OCI-LY3 (cell line): ENCODE data around the gene HEMK1.

Source experiments
- H2AFZ ChIP-seq: fragments of 200-600, 300-600 bp; shearing (Covaris generic); 2 replicates; pipeline ENCODE4 v1.6.0; 2014; ENCODE audit warnings: antibody characterized with exemption, low read depth, low read length
- H3K27ac ChIP-seq: fragments of 200-600, 300-600 bp; sonication (generic); 2 replicates; pipeline ENCODE4 v1.5.1; 2014; ENCODE audit warnings: mild to moderate bottlenecking, low read length, moderate library complexity, mixed read lengths
- H3K27me3 ChIP-seq: fragments of 200-600, 300-600 bp; sonication (generic); 2 replicates; pipeline ENCODE4 v1.6.1; 2014; ENCODE audit warnings: low read depth, low read length, mixed read lengths
- H3K36me3 ChIP-seq: fragments of 200-600, 300-600 bp; sonication (generic); replicated peaks from 2 replicates; pipeline ENCODE3; 2014; ENCODE audit warnings: low read depth, low read length, mixed read lengths
- H3K4me1 ChIP-seq: fragments of 300-600, 200-600 bp; sonication (generic); 2 replicates; pipeline ENCODE4 v1.6.1; 2014; ENCODE audit warnings: low read length, mixed read lengths
- H3K4me2 ChIP-seq: fragments of 200-600, 300-600 bp; sonication (generic); 2 replicates; pipeline ENCODE4 v1.6.1; 2014; ENCODE audit warnings: low read length, mixed read lengths
- H3K4me3 ChIP-seq: fragments of 300-600, 200-600 bp; sonication (generic); 2 replicates; pipeline ENCODE4 v1.5.1; 2014; ENCODE audit warnings: antibody characterized with exemption, mild to moderate bottlenecking, low read length, moderate library complexity
- H3K79me2 ChIP-seq: fragments of 300-600, 200-600 bp; shearing (Covaris generic); 2 replicates; pipeline ENCODE4 v1.6.1; 2014; ENCODE audit warnings: mild to moderate bottlenecking, low read length, mixed read lengths
- H3K9ac ChIP-seq: fragments of 300-600, 200-600 bp; shearing (Covaris generic); 2 replicates; pipeline ENCODE4 v1.6.0; 2014; ENCODE audit warnings: mild to moderate bottlenecking, low read length, moderate library complexity
- H3K9me3 ChIP-seq: fragments of 200-600, 300-600 bp; shearing (Covaris generic); 2 replicates; pipeline ENCODE4 v1.6.1; 2014; ENCODE audit warnings: low read length, mixed read lengths; ENCODE audit not compliant: insufficient read depth
- H4K20me1 ChIP-seq: fragments of 200-600, 300-600 bp; sonication (generic); 2 replicates; pipeline ENCODE4 v1.6.1; 2016; ENCODE audit warnings: low read length, mixed read lengths; ENCODE audit not compliant: insufficient read depth
- CTCF ChIP-seq: fragments of 200-600, 300-600 bp; sonication (generic); IDR thresholded peaks from 2 replicates; pipeline ENCODE4 v1.5.1; 2014; ENCODE audit warnings: antibody characterized with exemption, low read length, low read depth
- EZH2phosphoT487 ChIP-seq: fragments of 200-600 bp; shearing (Covaris generic); IDR thresholded peaks from 2 replicates; pipeline ENCODE4 v1.6.1; 2018; ENCODE audit warnings: antibody characterized with exemption, mixed run types, low read depth

Gene HEMK1

DNA sequence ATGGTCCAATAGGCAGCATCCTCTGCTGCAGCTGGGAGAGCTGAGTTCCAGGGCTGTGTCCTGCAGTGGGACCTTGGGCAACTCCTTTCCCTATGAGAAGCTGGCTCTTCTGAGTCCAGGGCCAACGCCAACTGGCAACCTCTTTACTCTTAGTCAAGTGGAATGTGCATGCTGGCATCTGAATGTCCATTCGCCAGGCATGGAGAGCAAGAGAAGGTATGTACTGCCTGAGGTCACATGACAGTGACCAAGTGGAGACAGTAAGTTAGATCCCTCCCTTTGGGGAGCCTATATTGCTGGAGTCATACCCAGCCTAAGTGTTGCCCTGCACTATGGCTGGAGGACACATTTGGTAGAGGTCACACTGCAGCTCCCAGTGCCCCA, 12.1 kb downstream of the HEMK1 start:
- TF ChIP-seq EZH2phosphoT487 (no peak), CTCF (no peak)
- H3K27ac ChIP-seq = no peak overlapping the region
- no peak overlapping the region for H3K4me2 ChIP-seq
- H3K79me2 ChIP-seq = no peaks in the 10 kb centered on the region
- H3K27me3 ChIP-seq = no peaks in the 10 kb centered on the region
- no peaks in the 10 kb centered on the region for H4K20me1 ChIP-seq
- no peaks in the 10 kb centered on the region for H3K9me3 ChIP-seq
- peaks cover 4% of the 10 kb centered on the region for H3K36me3 ChIP-seq
- H3K4me1 ChIP-seq = no peaks in the 10 kb centered on the region
- no peak overlapping the region for H3K9ac ChIP-seq
- H2AFZ ChIP-seq = no peak overlapping the region
- no peak overlapping the region for H3K4me3 ChIP-seq

- Histone ChIP-seq H2AFZ (no peak overlapping the region), H3K9ac (no peak overlapping the region), H3K4me2 (no peak overlapping the region), H3K27me3 (no peaks in the 10 kb centered on the region), H3K4me3 (no peak overlapping the region), H3K9me3 (no peaks in the 10 kb centered on the region), H3K36me3 (peaks cover 4% of the 10 kb centered on the region), H3K4me1 (no peaks in the 10 kb centered on the region), H4K20me1 (no peaks in the 10 kb centered on the region), H3K27ac (no peak overlapping the region), H3K79me2 (no peaks in the 10 kb centered on the region)
- TF ChIP-seq EZH2phosphoT487 (no peak), CTCF (no peak)
Observed at GRCh38 chr3:50582083-50582482, 12.8 kb downstream of the HEMK1 start.

DNA sequence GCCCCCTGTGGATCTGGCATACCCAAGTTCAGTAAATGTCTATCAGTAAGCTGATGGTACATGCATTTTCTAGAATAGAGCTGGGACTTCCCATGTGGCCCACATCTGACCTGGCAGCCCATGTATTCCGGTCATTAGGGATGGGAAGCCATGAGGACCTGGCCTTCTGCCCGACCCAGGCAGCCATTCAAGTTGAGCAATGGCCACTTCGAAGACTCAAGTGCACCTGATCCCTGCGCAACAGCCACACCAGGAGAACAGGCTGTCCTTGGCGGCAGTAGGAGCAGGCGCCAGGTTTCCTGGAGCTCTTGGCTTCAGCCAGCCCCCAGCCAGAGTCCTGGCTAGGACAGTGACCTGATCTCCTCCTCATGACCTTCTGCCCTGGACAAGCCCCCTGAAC, 14.6 kb downstream of the HEMK1 start:
- Histone ChIP-seq H3K36me3 (peaks cover 4% of the 10 kb centered on the region), H2AFZ (no peak overlapping the region), H3K9me3 (no peaks in the 10 kb centered on the region), H3K79me2 (no peaks in the 10 kb centered on the region), H3K4me1 (peaks cover 13% of the 10 kb centered on the region), H3K9ac (no peak overlapping the region), H4K20me1 (no peaks in the 10 kb centered on the region), H3K27ac (no peak overlapping the region), H3K4me3 (no peak overlapping the region), H3K4me2 (no peak overlapping the region), H3K27me3 (no peaks in the 10 kb centered on the region)
- no peak for TF ChIP-seq EZH2phosphoT487
- no peak for TF ChIP-seq CTCF

DNA sequence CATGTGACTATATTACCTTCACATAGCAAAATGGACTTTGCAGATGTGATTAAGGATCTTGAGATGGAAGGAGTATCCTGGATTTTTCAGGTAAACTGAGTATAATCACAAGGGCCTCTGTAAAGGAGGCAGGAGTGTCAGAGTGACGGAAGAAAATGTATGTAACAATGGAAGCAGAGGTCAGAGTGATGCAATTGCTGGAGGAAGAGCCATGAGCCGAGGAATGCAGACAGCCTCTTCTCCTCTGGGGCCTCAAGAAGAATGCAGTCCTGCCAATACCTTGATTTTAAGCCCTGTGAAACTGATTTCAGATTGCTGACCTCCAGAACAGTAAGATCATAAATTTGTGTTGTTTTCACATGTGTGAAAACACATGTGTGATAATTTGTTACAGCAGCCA, 15.1 kb downstream of the HEMK1 start:
- H3K27me3 ChIP-seq = no peaks in the 10 kb centered on the region
- no peak overlapping the region for H3K27ac ChIP-seq
- no peak for TF ChIP-seq CTCF
- no peak for TF ChIP-seq EZH2phosphoT487
- H3K79me2 ChIP-seq = no peaks in the 10 kb centered on the region
- H3K36me3 ChIP-seq = peaks cover 4% of the 10 kb centered on the region
- no peak overlapping the region for H3K4me2 ChIP-seq
- no peak overlapping the region for H3K9ac ChIP-seq
- H3K9me3 ChIP-seq = no peaks in the 10 kb centered on the region
- no peaks in the 10 kb centered on the region for H4K20me1 ChIP-seq
- no peak overlapping the region for H3K4me3 ChIP-seq
- no peak overlapping the region for H2AFZ ChIP-seq
- H3K4me1 ChIP-seq = peaks cover 18% of the 10 kb centered on the region
